Astrocyte (in vitro differentiated cells and primary cell): ENCODE results near the gene TLNRD1.

Experiments
- CTCF ChIP-seq: IDR thresholded peaks from 2 replicates; pipeline ENCODE4 v1.5.1; 2011; ENCODE audit warnings: low read depth, mild to moderate bottlenecking, inconsistent platforms, low read length, moderate library complexity; ENCODE audit not compliant: insufficient read depth
- EZH2 ChIP-seq: IDR thresholded peaks from 2 replicates; pipeline ENCODE4 v1.6.1; 2012; ENCODE audit warnings: mild to moderate bottlenecking, low read length, inconsistent platforms; ENCODE audit not compliant: insufficient read depth

- TF ChIP-seq CTCF, result no peak
- no peak for TF ChIP-seq EZH2
Observed at GRCh38 chr15:81002331-81003096, 1.8 kb downstream of the TLNRD1 start.
